ENCODE measurements around the gene UBE2D2.

- no peak for TF ChIP-seq POLR2AphosphoS5 (IDR thresholded peaks at IDR 0.05)
- TF ChIP-seq CTCF (IDR thresholded peaks at IDR 0.05), result no peak
- TF ChIP-seq POLR2A (IDR thresholded peaks at IDR 0.05), result no peak
These were observed 114.7 kb downstream of the UBE2D2 start for GRCh38 chr5:139675825-139676224.
